Heart left ventricle (tissue), 16 donors: ENCODE measurements around the gene ELMO3. TPM values are rescaled to one million over a fixed set of nuclear protein-coding genes. Genes with fewer than 3 reads are reported as not detected.

Experiments
- ATAC-seq, 4 donors: fragments of 200-7000 bp; cut with Tn5 transposase; one replicate each; pipeline ENCODE4 v1.9.1; 2020 to 2022; ENCODE audit warnings: moderate library complexity in 4 of 4, mild to moderate bottlenecking in 3 of 4, moderate number of reproducible peaks in 1 of 4
- DNase-seq, 5 donors: peaks; one replicate each; pipeline ENCODE4 v3.0.0-alpha.2; 2020
- H3K27ac ChIP-seq, 12 donors: fragments of 200-600 bp; sonication (generic) in 4 of 12; one replicate each; pipeline versions ENCODE4 v1.5.0 to v1.8.0; 2016 to 2022; ENCODE audit warnings: mild to moderate bottlenecking in 2 of 12
- H3K27me3 ChIP-seq, 9 donors: fragments of 200-600 bp; sonication (generic) in 2 of 9; one replicate each; pipeline versions ENCODE4 v1.5.1 to v1.8.0; 2016 to 2022; ENCODE audit warnings: mild to moderate bottlenecking in 3 of 9
- H3K36me3 ChIP-seq, 9 donors: fragments of 200-600 bp; sonication (generic) in 2 of 9; one replicate each; pipeline versions ENCODE4 v1.5.0 to v1.8.0; 2018 to 2022; ENCODE audit warnings: mild to moderate bottlenecking in 2 of 9
- H3K4me1 ChIP-seq, 12 donors: fragments of 200-600 bp; sonication (generic) in 4 of 12; one replicate each; pipeline versions ENCODE4 v1.5.0 to v1.8.0; 2016 to 2022; ENCODE audit warnings: mild to moderate bottlenecking in 3 of 12
- H3K4me3 ChIP-seq, 12 donors: fragments of 200-600 bp; sonication (generic) in 4 of 12; one replicate each; pipeline versions ENCODE4 v1.5.0 to v1.8.0; 2017 to 2022; ENCODE audit warnings: mild to moderate bottlenecking in 9 of 12, moderate library complexity in 4 of 12
- H3K9me3 ChIP-seq, 12 donors: fragments of 200-600 bp; sonication (generic) in 4 of 12; one replicate each; pipeline versions ENCODE4 v1.5.0 to v1.8.0; 2016 to 2022; ENCODE audit warnings: mild to moderate bottlenecking in 1 of 12
- CTCF ChIP-seq, 12 donors: fragments of 200-600 bp; sonication (generic) in 4 of 12; IDR thresholded peaks; one replicate each; pipeline versions ENCODE4 v1.5.0 to v1.8.0; 2018 to 2022; ENCODE audit warnings: antibody characterized with exemption in 12 of 12, mild to moderate bottlenecking in 5 of 12
- POLR2A ChIP-seq, 2 donors: fragments of 450-650 bp; IDR thresholded peaks; one replicate each; pipeline ENCODE4 v1.6.1; 2017; ENCODE audit warnings: antibody characterized with exemption in 2 of 2, mild to moderate bottlenecking in 2 of 2, moderate library complexity in 2 of 2
- WGBS, 4 donors: extraction: QIAGEN DNeasy Blood & Tissue Kit in 2 of 4; methylation state at CpG; one replicate each; pipeline versions ENCODE4 v1.1.5 to v1.1.7; 2013 to 2018; 5-methylcytosine and 5-hydroxymethylcytosine counted together
- intact Hi-C, 10 donors: fragments of 100-400 bp; cut with DNase I; formaldehyde crosslinking; loops; one replicate each; pipeline versions ENCODE4 v1.11.1 to v1.14.2; 2022
- polyA plus RNA-seq, 2 donors: library from polyadenylated mRNA; stranded (reverse); fragments of 200-250 nt; gene quantifications; one replicate each; pipeline ENCODE4 v1.2.3, GENCODE V29; 2013
- total RNA-seq, 9 donors: library from RNA; depleted of rRNA in 2 of 9; stranded (reverse); fragments of >200 nt in 2 of 9; fragmentation: NEBNext Ultra II Directional in 3 of 9; extraction: Animal tissue kit (Norgen Biotek cat#: 25700) in 3 of 9; gene quantifications; one replicate each; pipeline versions ENCODE4 v1.1.0 to v1.2.4, GENCODE V29; 2016 to 2023
- donor health status: ischemic (EF 13 %, LVEDD 7.1; RV severe dilation, severe dysfunction).
- donor health status: healthy with polysubstance abuse.
- donor health status: DM: no; HTN: yes; CAD: no.
- donor health status: DM: no; HTN: no; CAD: no.
- donor health status: ischemic (EF 25% LVEDD 6.9; RV normal size, moderate dysfunction).
- donor health status: ischemic (EF 25% LVEDD 5.7; RV mildly dilated, moderate dysfunction).
- donor health status: healthy.
- donor health status: DM: yes; HTN: yes; CAD: no.
- donor health status: ischemic (EF 35%, LVEDD 5.7; RV mildly dilated, moderate dysfunction).
- donor health status: nonischemic (EF 11% LVEDD 7.7; RV severe dilation, severe dysfunction).
- donor health status: DM: yes; HTN: yes; CAD: no.
- donor health status: PGD.
- donor health status: ischemic (EF 29% LVEDD 5.4; RV normal size, mild dysfunction).
- donor health status: nonischemic (EF 23%, LVEDD 6.1; RV moderate dilation, normal function).

ELMO3 gene
- total and polyA plus RNA-seq, 11 donors: 0.32 to 1.8 (median 0.68) TPM

DNA sequence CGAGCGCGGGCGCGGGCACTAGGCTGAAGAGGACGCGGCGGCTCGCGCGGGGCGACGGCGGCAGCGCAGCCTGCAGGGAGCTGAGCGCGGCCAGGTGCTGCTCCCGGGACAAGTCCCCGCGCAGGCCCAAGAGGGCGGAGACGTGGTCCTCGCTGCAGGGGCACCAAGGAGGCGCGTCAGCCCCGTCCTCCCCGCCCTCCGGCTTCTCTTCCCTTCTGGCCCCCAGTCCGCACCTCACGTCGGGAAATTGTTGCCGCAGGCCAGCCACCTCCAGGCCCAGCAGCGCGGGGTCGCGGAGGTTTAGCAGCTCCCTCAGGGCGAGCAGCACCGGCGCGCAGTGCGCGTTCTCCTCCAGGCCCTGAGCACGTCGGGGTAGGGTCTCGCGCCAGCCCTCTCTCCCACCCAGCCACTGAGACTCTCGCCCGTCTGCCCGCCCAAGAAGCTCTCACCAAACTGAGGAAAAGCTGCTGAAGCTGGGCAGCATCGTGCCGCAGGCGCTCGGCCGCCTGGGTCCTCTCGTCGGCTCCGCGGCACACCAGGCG is 14.4 kb upstream of the ELMO3 start:
- WGBS, 4 donors: 12 to 23% (median 14%) methylated on average over 45 to 59 of the region's 59 CpGs
- Histone ChIP-seq H3K4me1 (peaks cover 0 to 47% (median 23%) of the 10 kb centered on the region in 12 donors), H3K27me3 (no peaks in the 10 kb centered on the region), H3K4me3 (peak overlapping the region; percentile 47 to 88 (median 72)), H3K9me3 (no peaks in the 10 kb centered on the region), H3K27ac (peak overlapping the region; percentile 90 to 100 (median 96)), H3K36me3 (no peaks in the 10 kb centered on the region)
- TF ChIP-seq POLR2A (IDR thresholded peaks at IDR 0.05) (no peak), CTCF (IDR thresholded peaks at IDR 0.05) (no peak)
- intact Hi-C loops: loop anchor here in 6 of 10 donors (2.0 to 10.0 kb wide), 4 partner anchors 62 to 230 kb away; partner anchors contain the start of gene FHOD1 (in 1 of the 6)
- no peak for DNase-seq
- peak in 2 of 4 donors; percentile 6 to 9 for ATAC-seq

GRCh38 chr16:67184995-67185650 is 13.8 kb upstream of the ELMO3 start:
- intact Hi-C loops: loop anchor here in 8 of 10 donors (1.0 to 10.0 kb wide), 6 partner anchors 26 to 230 kb away; partner anchors contain the start of genes FBXL8 (in 1 of the 8), FHOD1 (in 1 of the 8) and TRADD (in 1 of the 8)
- no peak for TF ChIP-seq POLR2A (IDR thresholded peaks at IDR 0.05)
- TF ChIP-seq CTCF (IDR thresholded peaks at IDR 0.05): peak; percentile 74 to 93 (median 85)
- DNase-seq: peak; percentile 92 to 96 (median 93)

GRCh38 chr16:67185651-67186134 is 13.2 kb upstream of the ELMO3 start:
- TF ChIP-seq POLR2A (IDR thresholded peaks at IDR 0.05) (no peak), CTCF (IDR thresholded peaks at IDR 0.05) (no peak)
- Histone ChIP-seq H3K4me1 (peaks cover 0 to 47% (median 27%) of the 10 kb centered on the region in 12 donors), H3K27me3 (no peaks in the 10 kb centered on the region), H3K36me3 (no peaks in the 10 kb centered on the region), H3K4me3 (peak overlapping the region in 8 of 12 donors; percentile 25 to 88 (median 72)), H3K9me3 (no peaks in the 10 kb centered on the region), H3K27ac (peak overlapping the region in 2 of 12 donors; percentile 6 to 33)
- intact Hi-C loops: loop anchor here in 8 of 10 donors (1.0 to 10.0 kb wide), 6 partner anchors 26 to 231 kb away; partner anchors contain the start of genes FBXL8 (in 1 of the 8), FHOD1 (in 1 of the 8) and TRADD (in 1 of the 8)
- WGBS, 4 donors: 9 to 10% (median 9%) methylated on average over 12 of the region's 12 CpGs
- ATAC-seq (no peak), DNase-seq (no peak)

More at GRCh38 chr16:67184995-67185650, 13.8 kb upstream of the ELMO3 start:
- peak; percentile 39 to 66 (median 56) for ATAC-seq
- Histone ChIP-seq H3K36me3 (no peaks in the 10 kb centered on the region), H3K4me3 (peak overlapping the region in 9 of 12 donors; percentile 64 to 88 (median 72)), H3K4me1 (peaks cover 0 to 47% (median 23%) of the 10 kb centered on the region in 12 donors), H3K9me3 (no peaks in the 10 kb centered on the region), H3K27me3 (no peaks in the 10 kb centered on the region), H3K27ac (peak overlapping the region in 4 of 12 donors; percentile 6 to 97 (median 64))
- 0 to 20% (median 13%) methylated on average over 5 to 43 of the region's 43 CpGs for WGBS, 4 donors

- Histone ChIP-seq H3K27me3 (no peaks in the 10 kb centered on the region), H3K4me1 (peaks cover 2 to 50% (median 33%) of the 10 kb centered on the region in 12 donors), H3K36me3 (no peaks in the 10 kb centered on the region), H3K9me3 (no peaks in the 10 kb centered on the region), H3K27ac (no peak overlapping the region), H3K4me3 (no peak overlapping the region)
- no peak for DNase-seq
- 44 to 61% (median 56%) methylated on average over 4 to 5 of the region's 5 CpGs for WGBS, 4 donors
- TF ChIP-seq POLR2A (IDR thresholded peaks at IDR 0.05): no peak
- TF ChIP-seq CTCF (IDR thresholded peaks at IDR 0.05): no peak
- intact Hi-C loops: loop anchor here in 3 of 10 donors (10.0 kb wide), 1 partner anchor 212 kb away; no protein-coding TSS in a partner anchor
- ATAC-seq: no peak
These were observed 12.4 kb upstream of the ELMO3 start for GRCh38 chr16:67186550-67186950.
